LoVo (cell line): ENCODE measurements around the gene WBP1.

Experiments used
- DNase-seq: peaks from one replicate; pipeline ENCODE4 v3.0.0-alpha.2; 2016; ENCODE audit warnings: low spot score

Gene WBP1

DNA sequence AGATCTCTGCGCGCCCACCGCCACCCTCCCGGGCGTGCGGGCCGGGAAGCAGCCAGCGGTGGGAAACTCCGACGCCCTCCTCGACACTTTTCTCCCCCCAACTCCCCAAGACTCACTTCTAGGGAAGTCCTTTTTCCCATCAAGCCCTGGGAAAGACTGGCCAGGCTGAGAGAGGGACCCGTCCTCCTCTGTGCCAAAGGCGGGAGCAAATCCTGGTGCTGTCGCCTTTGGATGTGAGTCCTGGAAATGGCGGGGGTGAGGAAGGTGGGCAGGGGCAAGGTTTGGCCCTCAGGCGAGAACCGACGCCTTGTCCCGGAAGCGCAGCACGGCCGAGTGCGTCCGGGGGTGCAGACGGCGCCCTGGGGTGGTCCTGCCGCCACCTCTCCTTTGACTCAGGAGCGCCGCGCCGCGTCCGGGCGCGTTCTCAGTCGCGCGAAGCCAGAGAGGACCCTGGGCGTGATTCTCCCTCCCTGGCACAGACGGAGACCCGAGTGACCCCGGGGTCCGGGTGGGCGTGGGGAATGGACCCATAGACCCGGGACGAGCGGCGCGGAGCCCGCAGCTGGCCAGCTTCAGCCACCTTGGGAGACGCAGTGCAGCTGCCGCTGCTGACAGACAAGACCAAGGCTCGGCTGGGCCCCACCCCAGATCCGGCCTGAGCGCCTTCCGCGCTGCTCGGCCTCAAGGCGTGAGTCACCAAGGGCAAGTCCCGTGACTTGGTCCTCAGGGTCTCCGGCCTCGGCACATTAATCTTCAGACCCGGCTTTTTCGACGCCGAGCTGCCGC lies 44.7 kb downstream of the WBP1 start:
- peak; percentile 86 for DNase-seq

DNA sequence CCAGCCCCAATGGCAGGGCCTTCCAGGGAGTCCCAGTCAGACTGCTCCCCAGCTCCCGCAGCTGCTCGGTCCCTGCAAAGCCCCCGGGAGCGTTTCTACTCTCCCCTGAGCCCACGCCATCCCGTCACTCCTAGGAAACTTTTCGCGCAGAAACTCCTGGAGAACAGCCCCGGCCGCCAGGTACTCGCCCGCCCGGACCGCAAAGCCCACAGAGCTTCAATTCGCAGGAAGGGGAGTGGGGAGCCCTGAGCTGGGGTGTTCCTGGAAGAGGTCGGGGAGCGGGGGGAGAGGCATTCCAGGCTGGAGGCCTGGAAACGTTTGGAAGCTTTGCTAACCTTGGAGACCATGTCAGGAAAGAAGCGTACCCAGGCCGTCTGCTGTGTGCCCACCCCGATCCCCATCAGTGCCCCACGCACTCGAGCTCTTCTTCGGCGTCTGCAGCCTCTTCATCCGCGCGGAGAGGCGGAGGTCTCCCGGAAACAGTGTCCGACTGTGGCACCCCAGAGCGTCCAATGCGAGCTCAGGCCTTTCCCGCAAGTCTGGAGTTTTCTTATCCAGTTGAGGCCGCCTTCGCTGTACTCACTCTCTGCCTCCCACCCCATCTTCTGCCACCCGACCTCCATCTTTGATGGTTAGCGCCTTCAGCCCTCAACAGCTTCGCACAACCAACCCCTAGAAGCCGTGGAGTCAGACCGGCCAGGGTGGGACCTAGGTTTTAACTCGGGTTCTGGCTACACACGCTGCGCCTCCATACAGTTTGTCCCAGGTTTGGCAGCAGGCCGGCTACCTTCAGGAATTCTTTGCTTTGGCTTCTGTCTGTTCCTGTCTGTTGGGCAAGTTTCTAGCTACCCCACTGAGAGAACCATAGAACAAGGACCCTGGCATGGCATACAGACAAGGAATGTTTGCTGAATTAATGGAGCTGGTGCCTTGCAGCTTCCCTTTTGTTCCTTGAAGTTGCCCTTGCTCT lies 45.6 kb downstream of the WBP1 start:
- no peak for DNase-seq

DNA sequence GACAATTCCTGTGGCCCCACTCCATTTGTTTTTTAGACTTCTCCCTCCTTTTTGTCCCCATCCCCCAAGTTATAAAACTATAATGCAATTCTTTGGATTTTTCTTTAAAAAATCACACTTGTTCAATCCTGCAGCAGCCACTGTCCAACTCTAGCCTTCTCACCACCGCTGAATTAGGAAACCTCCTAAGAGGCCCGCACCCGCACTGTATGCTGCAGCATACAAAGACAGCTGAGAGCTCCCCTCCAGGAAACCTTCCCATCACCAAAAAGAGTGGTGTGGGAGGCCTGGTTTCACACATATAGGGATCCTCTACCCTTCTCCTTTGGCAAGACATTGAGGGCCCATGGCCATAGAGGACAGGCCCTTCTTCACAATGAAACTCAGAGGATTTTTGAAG lies 46.4 kb downstream of the WBP1 start:
- DNase-seq = no peak

DNA sequence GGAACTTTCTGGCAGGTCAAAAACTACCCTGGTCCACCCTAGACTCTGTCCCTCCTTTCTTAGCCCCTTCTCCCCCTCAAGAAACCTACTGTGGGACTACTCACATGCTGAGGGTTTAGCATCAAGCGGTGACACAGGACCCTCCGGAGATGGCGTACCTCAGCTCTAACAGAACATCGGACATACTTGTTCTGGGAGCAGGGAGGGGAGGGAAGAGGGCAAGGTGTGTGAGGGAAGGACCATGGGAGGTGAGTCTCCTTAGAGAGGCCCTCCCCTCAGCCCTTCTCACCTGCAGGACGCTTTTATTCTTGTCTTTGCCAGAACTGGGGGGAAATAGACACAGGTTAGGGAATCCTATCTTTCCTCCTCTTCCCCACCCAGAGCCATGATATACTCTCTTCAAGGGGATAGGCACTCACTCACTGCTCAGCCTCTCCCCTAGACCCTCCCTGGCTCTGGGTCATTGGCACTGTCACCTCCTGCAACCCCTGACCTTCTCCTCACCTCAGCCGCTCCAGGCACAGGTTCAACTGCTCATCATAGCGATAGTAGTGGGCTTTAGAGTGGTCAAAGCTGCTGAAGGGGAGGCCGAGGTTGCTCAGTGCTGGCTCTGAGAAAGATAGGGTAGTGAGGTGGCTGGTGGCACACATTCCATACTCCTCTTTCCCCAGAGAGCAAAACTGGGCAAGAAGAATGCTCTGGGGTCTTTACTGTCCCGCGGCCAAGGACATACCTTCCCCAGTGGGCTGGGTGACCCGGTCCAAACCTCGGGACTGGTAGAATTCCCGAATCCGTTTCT lies 47.4 kb downstream of the WBP1 start:
- DNase-seq = no peak

DNA sequence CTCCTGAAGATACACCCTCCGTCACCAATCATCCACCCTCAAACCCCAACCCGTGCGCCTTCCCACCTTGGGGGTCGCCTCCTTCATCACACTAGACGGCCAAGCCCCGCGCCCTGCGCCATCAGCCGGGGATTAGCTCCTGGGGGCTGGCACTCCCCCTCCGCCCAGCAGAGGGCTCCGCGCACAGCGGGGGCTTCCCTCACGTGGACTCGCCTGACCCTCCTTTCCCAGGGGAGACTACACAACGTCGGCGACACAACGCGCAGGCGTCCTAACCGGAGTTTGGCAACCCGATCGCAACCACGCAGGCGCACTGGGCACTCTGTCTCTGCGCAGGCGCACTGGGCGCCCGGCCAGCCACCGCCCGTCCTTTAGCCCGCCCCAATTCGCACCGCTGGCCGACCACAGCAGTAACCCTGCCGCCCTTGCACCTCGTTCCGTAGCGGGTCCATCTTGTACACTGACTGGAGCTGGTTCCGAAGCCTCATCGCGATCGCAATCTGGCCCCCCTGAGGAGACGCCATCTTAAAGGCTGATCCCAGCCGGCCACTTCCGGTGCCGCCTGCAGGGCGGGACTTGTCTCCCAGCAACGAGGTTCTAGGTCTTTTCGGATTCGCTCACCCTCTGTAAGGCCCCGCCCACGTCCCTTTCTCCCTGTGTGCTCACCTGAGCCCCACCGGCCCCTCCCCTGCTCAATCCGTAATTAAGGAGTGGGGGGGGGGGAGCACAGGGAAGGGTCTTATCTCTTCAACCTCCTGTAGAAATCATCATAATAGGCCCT lies 49.1 kb downstream of the WBP1 start, which contains the start of gene PCGF1:
Gene PCGF1, minus strand, starts transcription at position 551 of the 781 bp plus-strand sequence. Its CDS starts 27 bp downstream, at position 524.
- DNase-seq = peak; percentile 97

DNA sequence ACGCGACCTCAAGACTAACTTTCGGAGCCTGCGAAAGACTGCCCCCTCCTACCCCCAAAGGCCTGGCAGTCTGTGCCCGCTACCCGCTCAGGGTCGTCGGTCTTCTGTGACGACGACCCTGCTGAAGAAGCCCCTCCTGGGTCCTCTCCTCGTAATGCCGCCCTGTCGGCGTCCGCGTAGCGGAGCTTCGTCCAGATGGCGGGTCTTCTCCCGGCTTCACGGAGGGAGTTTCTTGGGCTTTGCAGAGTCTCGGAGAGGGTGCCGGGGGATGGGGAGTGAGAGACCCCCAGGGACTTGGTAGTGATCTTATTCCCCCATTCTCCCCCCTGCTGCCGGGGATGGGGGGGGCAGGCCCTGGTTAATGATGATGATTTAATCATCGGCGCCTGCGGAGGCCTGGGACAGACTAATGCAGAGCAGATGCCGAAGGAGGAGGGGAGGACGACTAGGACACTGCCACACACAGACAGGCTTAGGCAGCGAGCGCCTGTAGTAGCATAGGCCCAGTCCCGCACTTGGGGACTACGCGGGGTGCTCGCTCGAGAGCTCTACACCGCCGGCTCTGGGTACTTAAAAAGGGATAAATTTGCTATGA lies 49.8 kb downstream of the WBP1 start:
- peak; percentile 43 for DNase-seq

DNA sequence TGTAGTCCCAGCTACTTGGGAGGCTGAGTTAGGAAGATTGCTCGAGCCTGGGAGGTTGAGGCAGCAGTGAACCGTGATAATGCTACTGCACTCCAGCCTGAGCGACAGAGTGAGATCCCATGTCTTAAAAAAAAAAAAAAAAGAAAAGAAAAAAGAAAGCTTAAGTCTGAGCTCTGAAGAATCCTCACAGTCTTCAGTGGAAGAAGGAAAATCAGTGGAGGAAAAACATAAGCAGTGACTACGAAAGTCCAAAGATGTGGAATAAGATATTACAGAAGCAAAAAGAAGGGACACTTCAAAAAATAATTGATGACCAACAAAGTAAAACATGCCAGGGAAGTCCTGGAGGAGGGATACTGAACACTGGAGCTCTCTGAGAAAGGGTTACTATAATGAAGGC lies 52.0 kb downstream of the WBP1 start:
- no peak for DNase-seq
